ENCODE data around the gene ADAMTS8.
A peak's percentile ranks its signal among the peaks of the same experiment; 100 is the strongest.

ADAMTS8 gene

GRCh38 chr11:130464291-130464812, 35.9 kb upstream of the ADAMTS8 start:
- DNase-seq: no peak

- DNase-seq: no peak
Measured at GRCh38 chr11:130462931-130463330, 34.5 kb upstream of the ADAMTS8 start.

GRCh38 chr11:130462101-130462885, 33.9 kb upstream of the ADAMTS8 start:
- DNase-seq: peak in 1 of 58 donors; percentile 3

- no peak for DNase-seq
Measured at GRCh38 chr11:130459521-130459920, 31.1 kb upstream of the ADAMTS8 start.

GRCh38 chr11:130458410-130458729, 30.0 kb upstream of the ADAMTS8 start:
- peak in 6 of 58 donors; percentile 6 to 53 (median 17) for DNase-seq

GRCh38 chr11:130457623-130458409, 29.4 kb upstream of the ADAMTS8 start:
- DNase-seq: peak in 1 of 58 donors; percentile 29

GRCh38 chr11:130456286-130456685, 27.9 kb upstream of the ADAMTS8 start:
- no peak for DNase-seq

GRCh38 chr11:130455483-130456127, 27.2 kb upstream of the ADAMTS8 start:
- DNase-seq: no peak

- DNase-seq: no peak
Measured at GRCh38 chr11:130454491-130455252, 26.3 kb upstream of the ADAMTS8 start.

- no peak for DNase-seq
Measured at GRCh38 chr11:130452940-130453339, 24.5 kb upstream of the ADAMTS8 start.

- no peak for DNase-seq
Measured at GRCh38 chr11:130452176-130452575, 23.8 kb upstream of the ADAMTS8 start.

GRCh38 chr11:130451231-130452019, 23.0 kb upstream of the ADAMTS8 start:
- no peak for DNase-seq

GRCh38 chr11:130449996-130450769, 21.8 kb upstream of the ADAMTS8 start:
- peak in 14 of 58 donors; percentile 10 to 52 (median 25) for DNase-seq

- DNase-seq: no peak
Measured at GRCh38 chr11:130449310-130449990, 21.0 kb upstream of the ADAMTS8 start.

- DNase-seq: peak in 21 of 58 donors; percentile 4 to 54 (median 21)
Measured at GRCh38 chr11:130448416-130449309, 20.3 kb upstream of the ADAMTS8 start, which contains the start of gene ADAMTS15. TSS of gene ADAMTS15 (plus strand) at chr11:130448645. CDS start at chr11:130448974, 329 bp downstream.

- DNase-seq: no peak
Measured at GRCh38 chr11:130448039-130448415, 19.6 kb upstream of the ADAMTS8 start.

- no peak for DNase-seq
Measured at GRCh38 chr11:130445788-130446187, 17.4 kb upstream of the ADAMTS8 start.

- DNase-seq: no peak
Measured at GRCh38 chr11:130442737-130443136, 14.3 kb upstream of the ADAMTS8 start.

All from anterior cingulate cortex (tissue), 58 donors.